ENCODE measurements around the gene HEPACAM2. TPM values are rescaled to one million over a fixed set of nuclear protein-coding genes. Genes with fewer than 3 reads are reported as not detected.

Gene HEPACAM2
- total RNA-seq, 1 donor from 2014 or later, result not detected

DNA sequence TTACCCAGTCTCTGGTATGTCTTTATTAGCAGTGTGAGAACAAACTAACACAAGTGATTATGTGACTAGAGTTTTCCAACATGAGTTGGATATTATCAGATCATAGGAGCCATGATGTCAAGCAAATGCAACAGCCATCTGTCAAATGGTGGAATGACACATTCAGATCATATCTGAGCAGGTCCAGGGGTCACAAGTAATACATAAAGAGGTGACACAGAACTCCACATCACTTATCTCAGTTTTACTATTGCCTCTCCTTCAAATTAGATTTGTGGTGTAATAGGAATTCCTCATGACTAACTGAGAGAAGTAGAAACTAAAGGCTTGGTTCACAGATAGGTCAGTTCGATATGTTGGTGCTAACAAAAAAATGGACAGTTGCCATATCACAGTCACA, 65.9 kb downstream of the HEPACAM2 start:
- H3K9me3 Mint-ChIP-seq, result peaks cover 23% of the 10 kb centered on the region
- intact Hi-C loops (cut with micrococcal nuclease), result no loop called here
- no peak overlapping the region for H3K27ac Mint-ChIP-seq

DNA sequence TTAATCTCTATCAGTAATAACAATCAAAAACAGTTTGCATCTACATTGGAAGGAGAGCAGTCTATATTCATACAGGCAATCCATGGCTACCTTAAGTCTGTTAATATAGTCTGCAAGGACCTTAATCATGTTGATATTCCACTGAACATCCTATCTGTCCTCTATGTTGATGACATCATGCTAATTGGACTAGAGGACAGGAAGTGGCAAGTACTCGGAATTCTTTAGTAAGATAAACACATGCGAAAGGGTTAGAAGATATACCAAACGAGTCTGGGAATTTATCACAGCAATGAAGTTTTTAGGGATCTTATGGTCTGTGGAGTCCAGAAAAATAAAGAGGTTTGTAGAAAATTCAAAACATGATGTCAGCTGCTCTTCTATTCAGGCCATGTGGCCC, 66.8 kb downstream of the HEPACAM2 start:
- no peaks in the 10 kb centered on the region for H3K27me3 Mint-ChIP-seq (ENCODE audit: insufficient read depth)
- H3K4me1 Mint-ChIP-seq (ENCODE audit: low read depth), result peaks cover 8% of the 10 kb centered on the region
- peaks cover 23% of the 10 kb centered on the region for H3K9me3 Mint-ChIP-seq
- peaks cover 7% of the 10 kb centered on the region for H3K36me3 Mint-ChIP-seq (ENCODE audit: low read depth)
- intact Hi-C loops (cut with micrococcal nuclease), result no loop called here
- no peak for DNase-seq (ENCODE audit: low spot score)
- no peak overlapping the region for H3K4me3 Mint-ChIP-seq
- H3K27ac Mint-ChIP-seq, result no peak overlapping the region

More for the DNA sequence above, 65.9 kb downstream of the HEPACAM2 start:
- Mint-ChIP-seq H3K36me3 (ENCODE audit: low read depth) (peaks cover 7% of the 10 kb centered on the region), H3K4me1 (ENCODE audit: low read depth) (peaks cover 8% of the 10 kb centered on the region), H3K27me3 (ENCODE audit: insufficient read depth) (no peaks in the 10 kb centered on the region), H3K4me3 (no peak overlapping the region)
- DNase-seq (ENCODE audit: low spot score), result no peak

DNA sequence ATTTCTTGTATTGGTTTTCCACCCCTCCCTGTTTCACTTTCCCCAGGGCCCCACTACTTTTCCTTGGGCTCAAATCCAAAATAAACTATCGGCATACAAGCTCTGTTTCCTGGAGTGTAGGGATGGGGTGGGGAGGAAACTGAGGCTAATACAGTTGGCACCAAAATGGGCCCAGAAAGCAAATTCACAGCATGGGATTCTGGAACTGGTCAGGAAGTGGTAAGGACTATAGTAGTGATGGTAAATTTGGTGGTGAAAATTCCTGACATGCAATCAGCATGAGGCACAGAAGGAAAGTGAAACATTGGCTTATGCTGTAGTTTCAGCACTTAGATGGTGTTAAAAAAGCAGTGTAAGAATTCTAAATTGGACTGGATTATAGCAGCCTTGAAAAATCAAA, 69.4 kb downstream of the HEPACAM2 start:
- no peak for DNase-seq (ENCODE audit: low spot score)
- no peaks in the 10 kb centered on the region for H3K27me3 Mint-ChIP-seq (ENCODE audit: insufficient read depth)
- peaks cover 8% of the 10 kb centered on the region for H3K4me1 Mint-ChIP-seq (ENCODE audit: low read depth)
- peaks cover 14% of the 10 kb centered on the region for H3K9me3 Mint-ChIP-seq
- no peak overlapping the region for H3K4me3 Mint-ChIP-seq
- no peaks in the 10 kb centered on the region for H3K36me3 Mint-ChIP-seq (ENCODE audit: low read depth)
- H3K27ac Mint-ChIP-seq, result no peak overlapping the region
- intact Hi-C loops (cut with micrococcal nuclease), result no loop called here

DNA sequence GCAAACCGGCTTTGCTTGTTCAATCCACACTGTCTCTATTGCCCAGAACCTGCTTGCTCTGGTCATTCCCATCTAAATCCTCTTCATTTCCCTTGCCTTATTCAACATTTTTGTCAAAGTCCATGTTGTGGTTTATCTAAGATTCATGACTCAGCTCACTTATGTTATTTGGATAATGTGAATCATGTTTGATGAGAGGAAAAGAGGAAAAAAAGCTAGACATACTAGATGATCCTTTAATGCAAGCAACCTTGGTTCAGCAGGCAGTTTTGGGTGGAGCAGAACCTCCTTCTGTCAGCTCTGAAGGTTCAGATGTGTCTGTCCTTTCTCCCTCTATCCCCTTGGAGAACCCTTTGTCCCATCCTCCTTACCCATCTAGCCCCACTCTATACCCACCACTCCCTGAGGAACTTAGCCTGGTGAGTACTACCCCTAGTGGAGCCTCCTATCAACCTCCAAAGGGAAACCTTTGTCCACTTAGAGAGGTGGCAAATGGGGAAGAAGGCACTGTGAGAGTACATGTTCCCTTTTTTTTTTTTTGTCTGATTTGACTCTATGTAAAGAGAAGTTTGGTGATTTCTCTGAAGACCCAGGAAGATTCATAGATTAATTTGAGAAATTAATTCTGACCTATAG, 76.0 kb downstream of the HEPACAM2 start:
- Mint-ChIP-seq H3K27ac (no peak overlapping the region), H3K36me3 (ENCODE audit: low read depth) (peaks cover 19% of the 10 kb centered on the region), H3K4me3 (no peak overlapping the region), H3K9me3 (peaks cover 7% of the 10 kb centered on the region), H3K27me3 (ENCODE audit: insufficient read depth) (no peaks in the 10 kb centered on the region), H3K4me1 (ENCODE audit: low read depth) (peaks cover 48% of the 10 kb centered on the region)
- no peak for DNase-seq (ENCODE audit: low spot score)
- intact Hi-C loops (cut with micrococcal nuclease), result no loop called here

DNA sequence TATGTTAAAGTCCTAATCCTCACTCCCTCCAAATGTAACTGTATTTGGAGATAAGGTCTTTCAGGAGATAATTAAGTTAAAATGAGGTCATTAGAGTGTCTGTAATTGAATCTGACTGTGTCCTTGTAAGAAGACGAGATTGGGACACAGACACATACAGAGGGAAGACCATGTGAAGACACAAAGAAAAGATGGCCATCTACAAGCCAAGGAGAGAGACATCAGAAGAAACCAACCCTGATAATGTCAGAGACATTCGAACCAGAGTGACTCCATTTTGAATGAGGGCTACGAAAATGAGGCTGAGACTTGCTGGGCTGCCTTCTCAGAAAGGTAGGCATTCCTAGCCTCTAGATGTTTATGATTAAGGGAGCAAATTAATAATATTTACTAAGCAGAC, 77.5 kb downstream of the HEPACAM2 start:
- DNase-seq (ENCODE audit: low spot score), result no peak
- intact Hi-C loops (cut with micrococcal nuclease), result loop anchor here (1.0 to 10.0 kb wide), 5 partner anchors 16 to 1206 kb away; partner anchors contain the start of genes AKAP9, BET1 and FAM133B
- peaks cover 25% of the 10 kb centered on the region for H3K36me3 Mint-ChIP-seq (ENCODE audit: low read depth)
- peaks cover 7% of the 10 kb centered on the region for H3K9me3 Mint-ChIP-seq
- peak overlapping the region; percentile 93 for H3K27ac Mint-ChIP-seq
- peaks cover 58% of the 10 kb centered on the region for H3K4me1 Mint-ChIP-seq (ENCODE audit: low read depth)
- peak overlapping the region; percentile 93 for H3K4me3 Mint-ChIP-seq
- no peaks in the 10 kb centered on the region for H3K27me3 Mint-ChIP-seq (ENCODE audit: insufficient read depth)

DNA sequence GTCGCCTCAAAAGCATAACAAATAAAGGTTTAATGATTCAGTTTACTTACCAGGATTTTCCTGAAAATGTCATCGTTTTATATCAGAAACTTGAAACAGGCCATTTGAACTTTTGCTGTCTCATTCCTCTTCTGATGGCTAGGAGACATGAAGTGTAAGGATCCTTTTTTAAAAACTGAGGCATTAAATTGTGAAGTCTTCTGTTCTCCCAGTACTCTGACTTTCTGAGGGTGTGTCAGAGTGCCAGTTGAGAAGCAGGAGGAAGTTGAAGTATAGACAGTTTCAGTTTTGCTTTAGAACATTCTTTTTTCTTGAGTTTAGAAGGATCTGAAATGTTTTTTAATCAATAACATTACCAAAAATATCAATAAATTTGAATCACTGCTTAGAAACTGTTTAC, 78.1 kb downstream of the HEPACAM2 start, which contains the start of gene SAMD9L:
TSS of gene SAMD9L (minus strand) at position 242 of the 400 bp plus-strand sequence. CDS start 12,414 bp downstream, outside the sequence.
- H3K36me3 Mint-ChIP-seq (ENCODE audit: low read depth), result peaks cover 25% of the 10 kb centered on the region
- peak within 1 kb of the TSS; percentile 93 for H3K27ac Mint-ChIP-seq
- H3K9me3 Mint-ChIP-seq, result peaks cover 7% of the 10 kb centered on the region
- H3K4me1 Mint-ChIP-seq (ENCODE audit: low read depth), result peaks cover 63% of the 10 kb centered on the region
- no peak for DNase-seq (ENCODE audit: low spot score)
- intact Hi-C loops (cut with micrococcal nuclease), result loop anchor here (1.0 to 10.0 kb wide), 5 partner anchors 17 to 1206 kb away; partner anchors contain the start of genes AKAP9, BET1 and FAM133B
- H3K27me3 Mint-ChIP-seq (ENCODE audit: insufficient read depth), result no peaks in the 10 kb centered on the region
- peak within 1 kb of the TSS; percentile 93 for H3K4me3 Mint-ChIP-seq

DNA sequence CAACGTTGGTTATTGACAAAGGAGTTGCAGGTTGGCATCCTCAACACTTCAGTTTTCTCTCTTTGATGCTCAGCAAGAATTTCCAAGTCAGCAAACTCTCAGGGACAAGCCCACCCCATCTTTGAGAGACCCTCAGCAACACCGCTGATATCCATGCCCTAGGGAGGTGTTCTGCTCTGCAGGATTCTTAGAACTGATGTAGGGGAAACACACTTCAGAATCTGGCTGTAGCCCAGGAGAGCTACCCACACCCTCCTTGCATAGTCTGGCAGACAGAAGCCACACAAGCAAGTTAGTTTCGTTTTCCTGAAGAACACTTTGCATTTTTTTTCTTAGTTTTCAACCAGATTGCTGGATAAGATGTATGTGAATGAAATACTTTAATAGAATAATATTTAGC, 78.9 kb downstream of the HEPACAM2 start:
- intact Hi-C loops (cut with micrococcal nuclease), result loop anchor here (1.0 to 10.0 kb wide), 5 partner anchors 81 to 1205 kb away; partner anchors contain the start of genes AKAP9, BET1, FAM133B and PEX1
- peaks cover 7% of the 10 kb centered on the region for H3K9me3 Mint-ChIP-seq
- DNase-seq (ENCODE audit: low spot score), result peak; percentile 22
- H3K27ac Mint-ChIP-seq, result peak overlapping the region; percentile 87
- H3K4me3 Mint-ChIP-seq, result peak overlapping the region; percentile 93
- H3K4me1 Mint-ChIP-seq (ENCODE audit: low read depth), result peaks cover 68% of the 10 kb centered on the region
- H3K27me3 Mint-ChIP-seq (ENCODE audit: insufficient read depth), result no peaks in the 10 kb centered on the region
- H3K36me3 Mint-ChIP-seq (ENCODE audit: low read depth), result peaks cover 25% of the 10 kb centered on the region

DNA sequence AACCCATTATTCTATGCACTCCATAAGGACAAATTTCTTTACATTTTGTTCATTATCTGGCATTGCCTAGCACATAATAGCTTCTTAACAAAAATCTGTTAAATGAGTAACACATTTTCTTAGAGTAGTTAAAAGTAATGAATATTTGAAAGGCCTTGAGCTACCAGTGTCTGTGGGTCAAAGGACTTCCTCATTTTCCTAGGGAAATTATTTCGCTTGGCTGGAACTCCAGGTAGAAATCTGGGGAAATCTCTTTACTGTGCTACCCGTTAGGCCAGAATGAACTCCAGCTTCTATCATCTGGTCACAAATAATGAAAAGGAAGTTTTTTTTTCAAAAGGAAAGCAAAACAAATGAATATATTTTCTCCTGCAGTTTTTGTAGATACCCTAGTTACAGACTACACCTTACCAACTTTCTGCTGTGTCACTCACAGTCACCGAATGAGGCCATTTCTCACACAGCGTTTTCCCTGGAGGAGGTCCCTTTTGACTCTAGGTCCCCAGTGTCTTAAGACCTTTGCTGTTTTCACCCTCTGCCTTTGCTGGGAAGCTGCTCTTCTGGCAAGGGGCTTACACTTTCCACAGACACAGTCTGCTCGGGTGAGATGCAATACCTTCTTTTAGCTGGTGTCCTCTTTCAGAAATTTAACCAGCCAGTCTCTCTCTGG, 79.7 kb downstream of the HEPACAM2 start:
- Mint-ChIP-seq H3K27me3 (ENCODE audit: insufficient read depth) (no peaks in the 10 kb centered on the region), H3K4me1 (ENCODE audit: low read depth) (peaks cover 68% of the 10 kb centered on the region), H3K9me3 (peaks cover 7% of the 10 kb centered on the region), H3K36me3 (ENCODE audit: low read depth) (peaks cover 25% of the 10 kb centered on the region), H3K4me3 (peak overlapping the region; percentile 93), H3K27ac (peak overlapping the region; percentile 88)
- peak; percentile 4 for DNase-seq (ENCODE audit: low spot score)
- intact Hi-C loops (cut with micrococcal nuclease), result loop anchor here (1.0 to 10.0 kb wide), 6 partner anchors 82 to 1204 kb away; partner anchors contain the start of genes AKAP9, BET1, FAM133B and PEX1

DNA sequence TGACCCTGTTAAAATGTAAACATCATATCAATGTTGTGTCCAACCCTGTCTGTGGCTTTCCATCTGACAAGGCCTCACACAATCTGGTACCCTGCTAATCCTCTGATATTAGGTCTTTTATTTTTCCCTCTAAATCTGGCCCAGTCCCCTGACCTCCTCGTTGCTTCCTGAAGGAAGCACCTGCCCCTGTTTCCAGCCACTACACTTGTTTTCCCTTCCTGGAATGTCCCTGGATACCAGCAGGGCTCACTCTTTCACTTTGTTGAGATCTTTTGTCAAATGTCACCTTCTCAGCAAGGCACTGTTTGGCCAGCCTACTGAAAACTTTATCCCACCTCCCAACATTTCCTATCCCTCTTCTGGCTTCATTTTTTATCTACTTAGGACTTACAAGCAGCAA, 80.2 kb downstream of the HEPACAM2 start:
- intact Hi-C loops (cut with micrococcal nuclease), result loop anchor here (1.0 to 10.0 kb wide), 5 partner anchors 436 to 1204 kb away; partner anchors contain the start of genes AKAP9, BET1, FAM133B and PEX1
- no peak for DNase-seq (ENCODE audit: low spot score)

DNA sequence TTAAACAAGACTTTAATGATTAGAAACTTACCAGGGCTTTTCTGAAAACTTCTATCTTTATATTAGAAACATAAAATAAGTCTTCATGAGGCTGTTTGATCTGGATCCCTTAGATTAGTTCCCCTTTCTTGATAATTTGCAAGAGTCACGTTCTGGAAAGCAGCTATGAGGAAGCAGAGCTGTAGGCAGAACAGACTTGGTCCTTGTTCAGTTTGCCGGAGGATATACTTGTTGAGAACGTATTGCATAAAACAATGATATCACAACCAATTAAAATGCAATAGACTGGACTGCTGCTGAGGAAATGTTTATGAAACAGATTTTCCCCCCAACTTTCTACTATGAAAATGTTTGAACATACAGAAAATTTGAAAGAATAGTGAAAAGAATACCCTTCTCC, 80.9 kb downstream of the HEPACAM2 start:
- no peaks in the 10 kb centered on the region for H3K27me3 Mint-ChIP-seq (ENCODE audit: insufficient read depth)
- H3K9me3 Mint-ChIP-seq, result peaks cover 7% of the 10 kb centered on the region
- H3K4me3 Mint-ChIP-seq, result peak overlapping the region; percentile 93
- intact Hi-C loops (cut with micrococcal nuclease), result loop anchor here (5.0 to 10.0 kb wide), 3 partner anchors 553 to 1203 kb away; partner anchors contain the start of genes AKAP9, BET1 and FAM133B
- H3K36me3 Mint-ChIP-seq (ENCODE audit: low read depth), result peaks cover 23% of the 10 kb centered on the region
- peaks cover 65% of the 10 kb centered on the region for H3K4me1 Mint-ChIP-seq (ENCODE audit: low read depth)
- DNase-seq (ENCODE audit: low spot score), result no peak
- peak overlapping the region; percentile 21 for H3K27ac Mint-ChIP-seq

More for the DNA sequence above, 80.2 kb downstream of the HEPACAM2 start:
- Mint-ChIP-seq H3K9me3 (peaks cover 7% of the 10 kb centered on the region), H3K4me1 (ENCODE audit: low read depth) (peaks cover 68% of the 10 kb centered on the region), H3K27me3 (ENCODE audit: insufficient read depth) (no peaks in the 10 kb centered on the region), H3K36me3 (ENCODE audit: low read depth) (peaks cover 25% of the 10 kb centered on the region), H3K27ac (peak overlapping the region; percentile 88), H3K4me3 (peak overlapping the region; percentile 93)

DNA sequence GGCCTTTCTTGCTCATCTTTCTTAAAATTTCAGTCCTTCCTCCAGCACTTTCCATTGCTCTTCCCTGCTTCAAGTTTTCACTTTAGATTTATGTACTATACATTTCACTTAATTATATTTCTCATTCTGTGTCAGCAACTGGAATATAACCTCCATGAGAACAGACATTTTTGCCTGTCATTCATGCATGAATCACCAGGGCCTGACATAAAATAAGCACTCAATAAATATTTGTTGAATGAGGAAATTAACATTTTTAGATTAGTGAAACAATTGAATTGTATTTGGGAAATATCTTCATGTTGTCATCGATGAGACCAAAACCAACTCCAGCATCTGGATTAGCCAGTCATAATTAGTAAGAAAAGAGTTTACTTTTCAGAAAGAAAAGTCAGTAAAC, 84.1 kb downstream of the HEPACAM2 start:
- Mint-ChIP-seq H3K27ac (no peak overlapping the region), H3K9me3 (peaks cover 8% of the 10 kb centered on the region), H3K27me3 (ENCODE audit: insufficient read depth) (no peaks in the 10 kb centered on the region), H3K4me3 (no peak overlapping the region), H3K4me1 (ENCODE audit: low read depth) (peaks cover 42% of the 10 kb centered on the region), H3K36me3 (ENCODE audit: low read depth) (peaks cover 28% of the 10 kb centered on the region)
- DNase-seq (ENCODE audit: low spot score), result no peak
- intact Hi-C loops (cut with micrococcal nuclease), result loop anchor here (1.0 to 10.0 kb wide), 2 partner anchors 9 to 863 kb away; partner anchors contain the start of gene BET1

DNA sequence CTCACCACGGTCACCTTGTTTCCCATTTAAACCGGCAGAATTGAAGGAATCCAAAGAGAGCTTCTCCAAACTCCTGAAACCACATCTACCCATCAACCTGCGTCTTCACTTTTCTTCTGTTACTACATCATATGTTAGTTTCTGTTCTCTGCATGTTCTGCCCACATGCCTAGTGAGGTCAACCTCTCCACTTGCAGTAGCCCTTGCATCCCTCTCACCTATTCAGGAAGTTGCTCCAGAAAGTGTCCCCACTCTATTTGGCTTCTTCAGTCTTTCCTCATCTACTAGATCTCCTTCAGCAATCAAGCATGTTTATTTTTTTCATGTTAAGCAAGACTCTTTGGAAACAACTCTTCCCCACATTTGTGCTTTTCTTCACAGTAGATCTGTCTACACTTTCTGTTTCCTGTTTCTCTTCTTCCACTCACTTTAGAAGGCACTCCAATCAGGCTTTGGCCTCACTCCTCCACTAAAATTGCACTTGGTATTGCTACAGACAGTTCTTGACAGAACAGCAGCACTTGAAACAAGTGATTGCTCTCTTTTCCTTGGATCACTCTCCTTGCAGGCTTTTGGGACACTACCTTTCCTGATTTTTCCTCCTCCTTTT, 85.6 kb downstream of the HEPACAM2 start:
- Mint-ChIP-seq H3K4me1 (ENCODE audit: low read depth) (peaks cover 27% of the 10 kb centered on the region), H3K27me3 (ENCODE audit: insufficient read depth) (no peaks in the 10 kb centered on the region), H3K4me3 (no peak overlapping the region), H3K27ac (no peak overlapping the region), H3K36me3 (ENCODE audit: low read depth) (peaks cover 34% of the 10 kb centered on the region), H3K9me3 (peaks cover 13% of the 10 kb centered on the region)
- no peak for DNase-seq (ENCODE audit: low spot score)
- intact Hi-C loops (cut with micrococcal nuclease), result loop anchor here (10.0 kb wide), 1 partner anchor 864 kb away; the partner anchor contains the start of gene BET1

All from activated T-helper 1 cell treated with anti-CD3 and anti-CD28 coated beads, Interleukin-12 subunit alpha, Interleukin-12 subunit beta, Interleukin-2, Interleukin-4 antibody, amounts not matched to agents 30 ng/mL and 10 ng/mL and 1 ng/mL, durations not matched to agents 14 hours and 24 hours and 36 hours (primary cell).